ENCODE data around the gene SP140L. TPM values are rescaled to one million over a fixed set of nuclear protein-coding genes. Genes with fewer than 3 reads are reported as not detected.
A peak's percentile ranks its signal among the peaks of the same experiment; 100 is the strongest.
"Not testable (repeated sequence)": the region's sequence is repeated elsewhere in the genome, so short reads cannot be mapped to it uniquely, and the experiment has no call there.

The SP140L gene
- total RNA-seq, 1 donor from 2014 or later, result 24.2 TPM

DNA sequence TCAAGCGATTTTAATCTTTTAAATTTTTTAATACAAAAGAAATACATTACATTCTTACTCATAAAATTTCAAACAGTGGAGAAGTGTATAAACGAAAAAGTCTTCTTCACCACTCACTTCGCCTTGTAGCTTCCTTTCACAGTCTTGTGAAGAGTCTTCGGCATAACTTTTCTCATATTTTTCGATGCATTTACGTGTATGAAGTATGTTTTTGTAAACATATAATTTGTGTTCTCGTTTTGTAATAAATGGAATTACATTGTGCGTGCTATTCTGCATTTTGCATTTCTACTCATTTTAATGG is 1.1 kb downstream of the SP140L start:
- H3K27ac Mint-ChIP-seq (ENCODE audit: unreplicated experiment), result peak overlapping the region; percentile 99
- peak overlapping the region; percentile 81 for H3K4me3 Mint-ChIP-seq (ENCODE audit: unreplicated experiment)

GRCh38 chr2:230329946-230330605 is 3.1 kb downstream of the SP140L start:
- H3K36me3 Mint-ChIP-seq (ENCODE audit: unreplicated experiment), result peaks cover 43% of the 10 kb centered on the region
- H3K9me3 Mint-ChIP-seq (ENCODE audit: unreplicated experiment), result no peaks in the 10 kb centered on the region
- no peak for DNase-seq (ENCODE audit: extremely low spot score, unreplicated experiment)
- H3K27me3 Mint-ChIP-seq (ENCODE audit: unreplicated experiment), result no peaks in the 10 kb centered on the region
- TF ChIP-seq, protein P1, sequence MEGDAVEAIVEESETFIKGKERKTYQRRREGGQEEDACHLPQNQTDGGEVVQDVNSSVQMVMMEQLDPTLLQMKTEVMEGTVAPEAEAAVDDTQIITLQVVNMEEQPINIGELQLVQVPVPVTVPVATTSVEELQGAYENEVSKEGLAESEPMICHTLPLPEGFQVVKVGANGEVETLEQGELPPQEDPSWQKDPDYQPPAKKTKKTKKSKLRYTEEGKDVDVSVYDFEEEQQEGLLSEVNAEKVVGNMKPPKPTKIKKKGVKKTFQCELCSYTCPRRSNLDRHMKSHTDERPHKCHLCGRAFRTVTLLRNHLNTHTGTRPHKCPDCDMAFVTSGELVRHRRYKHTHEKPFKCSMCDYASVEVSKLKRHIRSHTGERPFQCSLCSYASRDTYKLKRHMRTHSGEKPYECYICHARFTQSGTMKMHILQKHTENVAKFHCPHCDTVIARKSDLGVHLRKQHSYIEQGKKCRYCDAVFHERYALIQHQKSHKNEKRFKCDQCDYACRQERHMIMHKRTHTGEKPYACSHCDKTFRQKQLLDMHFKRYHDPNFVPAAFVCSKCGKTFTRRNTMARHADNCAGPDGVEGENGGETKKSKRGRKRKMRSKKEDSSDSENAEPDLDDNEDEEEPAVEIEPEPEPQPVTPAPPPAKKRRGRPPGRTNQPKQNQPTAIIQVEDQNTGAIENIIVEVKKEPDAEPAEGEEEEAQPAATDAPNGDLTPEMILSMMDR (IDR thresholded peaks at IDR 0.05), result no peak
- no peak overlapping the region for H3K4me3 Mint-ChIP-seq (ENCODE audit: unreplicated experiment)
- peak overlapping the region; percentile 58 for H3K27ac Mint-ChIP-seq (ENCODE audit: unreplicated experiment)
- peaks cover 53% of the 10 kb centered on the region for H3K4me1 Mint-ChIP-seq (ENCODE audit: unreplicated experiment)

More for the DNA sequence above, 1.1 kb downstream of the SP140L start:
- H3K9me3 Mint-ChIP-seq (ENCODE audit: unreplicated experiment), result no peaks in the 10 kb centered on the region
- no peak for DNase-seq (ENCODE audit: extremely low spot score, unreplicated experiment)
- H3K4me1 Mint-ChIP-seq (ENCODE audit: unreplicated experiment), result peaks cover 53% of the 10 kb centered on the region
- peaks cover 32% of the 10 kb centered on the region for H3K36me3 Mint-ChIP-seq (ENCODE audit: unreplicated experiment)
- H3K27me3 Mint-ChIP-seq (ENCODE audit: unreplicated experiment), result no peaks in the 10 kb centered on the region
- TF ChIP-seq, protein P1 (IDR thresholded peaks at IDR 0.05), result no peak

- Mint-ChIP-seq H3K9me3 (ENCODE audit: unreplicated experiment) (no peaks in the 10 kb centered on the region), H3K27ac (ENCODE audit: unreplicated experiment) (peak overlapping the region; percentile 58), H3K36me3 (ENCODE audit: unreplicated experiment) (peaks cover 49% of the 10 kb centered on the region), H3K27me3 (ENCODE audit: unreplicated experiment) (no peaks in the 10 kb centered on the region), H3K4me1 (ENCODE audit: unreplicated experiment) (peaks cover 56% of the 10 kb centered on the region), H3K4me3 (ENCODE audit: unreplicated experiment) (no peak overlapping the region)
- no peak for DNase-seq (ENCODE audit: extremely low spot score, unreplicated experiment)
- TF ChIP-seq, protein P1 (IDR thresholded peaks at IDR 0.05), result no peak
Measured at GRCh38 chr2:230330725-230331124, 3.7 kb downstream of the SP140L start.

DNA sequence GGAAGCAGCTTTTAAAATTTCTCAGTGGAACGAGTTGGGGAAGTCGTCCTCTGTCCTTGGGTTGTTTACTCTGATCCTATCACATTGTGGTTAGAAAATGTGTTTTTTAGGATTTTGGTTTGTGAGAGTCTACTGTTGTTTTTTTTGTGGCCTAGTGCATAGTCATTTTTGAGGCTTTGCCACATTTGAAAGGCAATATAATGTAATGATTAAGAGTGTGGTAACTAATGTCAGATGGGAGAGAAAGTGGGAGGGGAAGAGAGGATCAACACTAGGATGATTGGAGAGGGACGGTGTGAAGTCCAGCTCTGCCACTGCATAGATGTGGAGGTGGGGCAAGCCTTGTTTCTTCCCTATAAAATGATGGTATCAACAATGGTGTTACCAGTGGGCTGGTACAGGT is 8.5 kb downstream of the SP140L start:
- Mint-ChIP-seq H3K36me3 (ENCODE audit: unreplicated experiment) (peaks cover 42% of the 10 kb centered on the region), H3K27me3 (ENCODE audit: unreplicated experiment) (no peaks in the 10 kb centered on the region), H3K9me3 (ENCODE audit: unreplicated experiment) (peaks cover 4% of the 10 kb centered on the region), H3K4me1 (ENCODE audit: unreplicated experiment) (peaks cover 14% of the 10 kb centered on the region), H3K27ac (ENCODE audit: unreplicated experiment) (peak overlapping the region; percentile 36), H3K4me3 (ENCODE audit: unreplicated experiment) (no peak overlapping the region)
- TF ChIP-seq, protein P1 (IDR thresholded peaks at IDR 0.05), result no peak
- no peak for DNase-seq (ENCODE audit: extremely low spot score, unreplicated experiment)

DNA sequence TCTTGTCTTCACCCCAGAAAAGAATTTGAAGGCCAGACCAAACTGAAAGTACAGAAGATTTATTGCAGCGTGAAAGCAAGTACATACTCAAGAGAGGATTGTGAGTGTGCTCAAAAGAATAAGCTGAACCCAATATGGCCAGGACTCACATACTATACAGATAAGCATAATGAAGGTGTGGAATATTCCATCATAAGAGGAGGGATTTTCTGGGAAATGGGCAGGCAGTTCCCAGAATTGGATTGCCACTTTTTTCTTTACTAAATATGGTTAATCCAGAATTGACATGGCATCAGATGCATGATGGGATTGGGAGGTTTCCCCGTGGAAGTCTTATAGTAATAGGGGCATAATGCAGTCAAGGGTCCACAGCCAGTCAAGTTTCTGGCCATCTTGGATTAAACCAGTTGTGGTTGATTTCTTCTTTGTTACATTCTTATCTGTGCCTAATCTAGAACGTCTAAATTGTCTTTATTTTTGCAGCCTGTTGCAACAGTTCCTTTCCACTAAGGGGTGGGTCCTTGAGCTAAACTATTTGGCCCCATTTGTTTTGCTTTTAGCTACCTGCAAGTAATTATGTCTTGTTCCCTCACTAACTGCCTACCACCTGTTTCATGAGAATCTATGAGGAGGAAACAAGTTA is 9.0 kb downstream of the SP140L start:
- Mint-ChIP-seq H3K9me3 (ENCODE audit: unreplicated experiment) (peaks cover 4% of the 10 kb centered on the region), H3K27ac (ENCODE audit: unreplicated experiment) (no peak overlapping the region), H3K36me3 (ENCODE audit: unreplicated experiment) (peaks cover 42% of the 10 kb centered on the region), H3K4me3 (ENCODE audit: unreplicated experiment) (no peak overlapping the region), H3K4me1 (ENCODE audit: unreplicated experiment) (peaks cover 9% of the 10 kb centered on the region), H3K27me3 (ENCODE audit: unreplicated experiment) (no peaks in the 10 kb centered on the region)
- TF ChIP-seq, protein P1 (IDR thresholded peaks at IDR 0.05), result no peak
- no peak for DNase-seq (ENCODE audit: extremely low spot score, unreplicated experiment)

- not testable (repeated sequence) for H3K27ac Mint-ChIP-seq (ENCODE audit: unreplicated experiment); H3K27me3 Mint-ChIP-seq (ENCODE audit: unreplicated experiment); DNase-seq (ENCODE audit: extremely low spot score, unreplicated experiment)
- H3K36me3 Mint-ChIP-seq (ENCODE audit: unreplicated experiment), result peaks cover 36% of the 10 kb centered on the region
- peaks cover 10% of the 10 kb centered on the region for H3K4me1 Mint-ChIP-seq (ENCODE audit: unreplicated experiment)
- H3K9me3 Mint-ChIP-seq (ENCODE audit: unreplicated experiment), result peaks cover 19% of the 10 kb centered on the region
- H3K4me3 Mint-ChIP-seq (ENCODE audit: unreplicated experiment), result peak overlapping the region; percentile 58
Measured at GRCh38 chr2:230341936-230342528, 15.0 kb downstream of the SP140L start.

DNA sequence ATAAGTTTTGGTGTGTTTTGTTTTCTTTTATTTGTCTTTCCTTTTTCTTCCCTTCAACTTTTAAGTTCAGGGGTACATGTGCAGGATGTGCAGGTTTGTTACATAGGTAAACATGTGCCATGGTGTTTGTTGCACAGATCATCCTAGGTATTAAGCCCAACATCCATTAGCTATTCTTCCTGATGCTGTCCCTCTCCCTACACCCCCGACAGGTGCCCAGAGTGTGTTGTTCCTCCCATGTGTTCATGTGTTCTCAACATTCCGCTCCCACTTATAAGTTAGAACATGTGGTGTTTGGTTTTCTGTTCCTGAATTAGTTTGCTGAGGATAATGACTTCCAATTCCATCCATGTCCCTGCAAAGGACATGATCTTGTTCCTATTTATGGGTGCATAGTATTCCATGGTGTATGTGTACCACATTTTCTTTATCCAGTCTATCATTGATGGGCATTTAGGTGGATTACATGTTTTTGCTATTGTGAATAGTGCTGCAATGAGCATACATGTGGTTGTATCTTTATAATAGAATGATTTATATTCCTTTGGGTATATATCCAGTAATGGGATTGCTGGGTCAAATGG is 16.1 kb downstream of the SP140L start:
- not testable (repeated sequence) for DNase-seq (ENCODE audit: extremely low spot score, unreplicated experiment); H3K27ac Mint-ChIP-seq (ENCODE audit: unreplicated experiment); H3K27me3 Mint-ChIP-seq (ENCODE audit: unreplicated experiment)
- H3K4me3 Mint-ChIP-seq (ENCODE audit: unreplicated experiment), result peak overlapping the region; percentile 21
- H3K4me1 Mint-ChIP-seq (ENCODE audit: unreplicated experiment), result peaks cover 17% of the 10 kb centered on the region
- H3K9me3 Mint-ChIP-seq (ENCODE audit: unreplicated experiment), result peaks cover 19% of the 10 kb centered on the region
- H3K36me3 Mint-ChIP-seq (ENCODE audit: unreplicated experiment), result peaks cover 32% of the 10 kb centered on the region
